OCI-LY1 (cell line): Measurements from ENCODE around the gene OVOL2.

Experiments used
- EZH2 ChIP-seq: fragments of 200-600 bp; sonication (generic), shearing (Covaris generic); IDR thresholded peaks from 2 replicates; pipeline ENCODE4 v1.8.0; 2017; ENCODE audit warnings: borderline replicate concordance, mixed run types, mild to moderate bottlenecking, antibody characterized with exemption, low read length, moderate library complexity, mixed read lengths
- TF ChIP-seq, protein P1 (sequence below): fragments of 200-600 bp; sonication (generic), shearing (Covaris generic); IDR thresholded peaks from 2 replicates; pipeline ENCODE4 v1.5.1; 2017; ENCODE audit warnings: mild to moderate bottlenecking, antibody characterized with exemption, low read length, moderate library complexity, mixed read lengths

DNA sequence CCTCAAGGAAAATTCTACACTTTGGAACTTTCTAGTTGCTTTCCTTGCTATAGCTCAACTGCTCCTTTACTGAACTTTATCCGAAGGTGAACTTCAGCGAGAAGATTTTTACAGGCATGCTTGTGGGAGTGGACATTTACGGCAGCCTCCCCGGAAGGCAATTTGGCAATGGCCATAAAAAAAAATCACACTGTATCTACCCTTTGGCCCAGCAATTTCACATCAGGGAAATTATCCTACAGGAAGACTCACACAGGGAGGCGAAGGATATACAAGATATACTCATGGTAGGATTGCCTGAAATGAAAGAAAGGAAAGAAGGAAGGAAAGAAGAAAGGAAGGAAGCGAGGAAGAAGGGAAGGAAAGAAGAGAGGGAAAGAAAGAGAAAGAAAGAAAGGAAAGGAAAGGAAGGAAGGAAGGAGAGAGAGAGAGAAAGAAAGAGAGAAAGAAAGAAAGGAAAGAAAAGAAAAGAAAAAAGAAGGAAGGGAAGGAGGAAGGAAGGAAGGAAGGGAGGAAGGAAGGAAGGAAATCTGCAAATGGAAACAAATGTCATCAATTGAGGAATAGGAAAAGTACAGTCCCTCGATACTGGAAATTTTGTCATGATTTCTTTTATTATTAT is 25.7 kb downstream of the OVOL2 start:
- TF ChIP-seq, protein P1, sequence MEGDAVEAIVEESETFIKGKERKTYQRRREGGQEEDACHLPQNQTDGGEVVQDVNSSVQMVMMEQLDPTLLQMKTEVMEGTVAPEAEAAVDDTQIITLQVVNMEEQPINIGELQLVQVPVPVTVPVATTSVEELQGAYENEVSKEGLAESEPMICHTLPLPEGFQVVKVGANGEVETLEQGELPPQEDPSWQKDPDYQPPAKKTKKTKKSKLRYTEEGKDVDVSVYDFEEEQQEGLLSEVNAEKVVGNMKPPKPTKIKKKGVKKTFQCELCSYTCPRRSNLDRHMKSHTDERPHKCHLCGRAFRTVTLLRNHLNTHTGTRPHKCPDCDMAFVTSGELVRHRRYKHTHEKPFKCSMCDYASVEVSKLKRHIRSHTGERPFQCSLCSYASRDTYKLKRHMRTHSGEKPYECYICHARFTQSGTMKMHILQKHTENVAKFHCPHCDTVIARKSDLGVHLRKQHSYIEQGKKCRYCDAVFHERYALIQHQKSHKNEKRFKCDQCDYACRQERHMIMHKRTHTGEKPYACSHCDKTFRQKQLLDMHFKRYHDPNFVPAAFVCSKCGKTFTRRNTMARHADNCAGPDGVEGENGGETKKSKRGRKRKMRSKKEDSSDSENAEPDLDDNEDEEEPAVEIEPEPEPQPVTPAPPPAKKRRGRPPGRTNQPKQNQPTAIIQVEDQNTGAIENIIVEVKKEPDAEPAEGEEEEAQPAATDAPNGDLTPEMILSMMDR: no peak
- no peak for TF ChIP-seq EZH2
